GM10266 (cell line): ENCODE measurements around the gene SAP30L.

Source experiments
- DNase-seq: peaks from one replicate; pipeline ENCODE4 v3.0.0; 2012; ENCODE audit errors: extremely low spot score
- CTCF ChIP-seq: IDR thresholded peaks from 2 replicates; pipeline ENCODE4 v1.5.1; 2012; ENCODE audit warnings: mild to moderate bottlenecking, low read depth; ENCODE audit not compliant: control insufficient read depth, insufficient read depth; ENCODE audit errors: missing control alignments

The SAP30L gene

GRCh38 chr5:154447089-154447725 lies 1.4 kb downstream of the SAP30L start:
- no peak for TF ChIP-seq CTCF
- no peak for DNase-seq

GRCh38 chr5:154449786-154450185 lies 4.0 kb downstream of the SAP30L start:
- TF ChIP-seq CTCF: no peak
- DNase-seq: no peak

- no peak for DNase-seq
- no peak for TF ChIP-seq CTCF
Observed at GRCh38 chr5:154451957-154452356, 6.2 kb downstream of the SAP30L start.

- DNase-seq: no peak
- TF ChIP-seq CTCF: no peak
Observed at GRCh38 chr5:154455585-154455984, 9.8 kb downstream of the SAP30L start.

- no peak for DNase-seq
- TF ChIP-seq CTCF: no peak
Observed at GRCh38 chr5:154456540-154456939, 10.7 kb downstream of the SAP30L start.

- no peak for TF ChIP-seq CTCF
- no peak for DNase-seq
Observed at GRCh38 chr5:154459015-154459414, 13.2 kb downstream of the SAP30L start.

GRCh38 chr5:154460172-154460571 lies 14.4 kb downstream of the SAP30L start:
- no peak for TF ChIP-seq CTCF
- no peak for DNase-seq
